ENCODE data around the gene PIK3R5.

Gene PIK3R5

DNA sequence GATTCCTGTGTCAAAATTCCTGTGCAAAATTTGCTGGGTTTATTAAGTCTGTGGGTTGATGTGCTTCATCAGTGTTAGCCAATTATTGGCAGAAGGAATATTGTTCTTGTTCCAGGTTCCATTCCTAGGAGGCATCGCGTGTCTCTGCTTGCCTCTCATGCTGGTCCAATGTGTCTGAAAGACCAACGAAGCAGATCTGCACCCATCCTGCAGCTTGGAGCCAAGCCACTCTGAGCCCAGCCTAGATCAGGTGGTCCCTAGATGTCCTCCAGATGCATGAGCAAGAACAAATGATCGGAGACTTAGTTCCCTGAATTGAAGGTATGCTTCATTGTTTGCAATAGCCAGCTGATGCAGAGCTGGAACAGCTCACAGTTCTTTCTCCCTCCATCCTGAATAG lies 87.5 kb downstream of the PIK3R5 start:
- peaks cover 0 to 27% (median 4%) of the 10 kb centered on the region in 5 donors for H3K36me3 ChIP-seq (ENCODE audit: control insufficient read depth in 5 of 5, insufficient read depth in 5 of 5, low read length in 5 of 5)
- H3K9me3 ChIP-seq (ENCODE audit: control insufficient read depth in 5 of 5, low read length in 5 of 5) = no peaks in the 10 kb centered on the region
- peaks cover 4 to 22% (median 11%) of the 10 kb centered on the region in 5 donors for H3K27me3 ChIP-seq (ENCODE audit: control insufficient read depth in 5 of 5, insufficient read depth in 4 of 5, low read length in 5 of 5)
- H3K4me3 ChIP-seq (ENCODE audit: low read depth in 1 of 5, low read length in 5 of 5) = no peak overlapping the region
- H3K27ac ChIP-seq (ENCODE audit: low read depth, low read length) = no peak overlapping the region
- H3K4me1 ChIP-seq (ENCODE audit: control insufficient read depth in 5 of 5, insufficient read depth in 5 of 5, low read length in 5 of 5) = peaks cover 0 to 10% (median 5%) of the 10 kb centered on the region in 5 donors
- H3K9ac ChIP-seq (ENCODE audit: low read length in 5 of 5) = no peak overlapping the region

GRCh38 chr17:8875957-8876356 lies 89.5 kb downstream of the PIK3R5 start:
- H3K27ac ChIP-seq (ENCODE audit: low read depth, low read length) = no peak overlapping the region

GRCh38 chr17:8875436-8875835 lies 90.1 kb downstream of the PIK3R5 start:
- Histone ChIP-seq H3K4me1 (ENCODE audit: control insufficient read depth in 5 of 5, insufficient read depth in 5 of 5, low read length in 5 of 5) (peaks cover 0 to 15% (median 9%) of the 10 kb centered on the region in 5 donors), H3K9me3 (ENCODE audit: control insufficient read depth in 5 of 5, low read length in 5 of 5) (no peaks in the 10 kb centered on the region)

More at GRCh38 chr17:8875957-8876356, 89.5 kb downstream of the PIK3R5 start:
- Histone ChIP-seq H3K27me3 (ENCODE audit: control insufficient read depth in 5 of 5, insufficient read depth in 4 of 5, low read length in 5 of 5) (peaks cover 5 to 21% (median 15%) of the 10 kb centered on the region in 5 donors), H3K9me3 (ENCODE audit: control insufficient read depth in 5 of 5, low read length in 5 of 5) (no peaks in the 10 kb centered on the region), H3K9ac (ENCODE audit: low read length in 5 of 5) (no peak overlapping the region), H3K36me3 (ENCODE audit: control insufficient read depth in 5 of 5, insufficient read depth in 5 of 5, low read length in 5 of 5) (peaks cover 0 to 16% (median 0%) of the 10 kb centered on the region in 5 donors), H3K4me1 (ENCODE audit: control insufficient read depth in 5 of 5, insufficient read depth in 5 of 5, low read length in 5 of 5) (peaks cover 0 to 15% (median 9%) of the 10 kb centered on the region in 5 donors), H3K4me3 (ENCODE audit: low read depth in 1 of 5, low read length in 5 of 5) (no peak overlapping the region)

DNA sequence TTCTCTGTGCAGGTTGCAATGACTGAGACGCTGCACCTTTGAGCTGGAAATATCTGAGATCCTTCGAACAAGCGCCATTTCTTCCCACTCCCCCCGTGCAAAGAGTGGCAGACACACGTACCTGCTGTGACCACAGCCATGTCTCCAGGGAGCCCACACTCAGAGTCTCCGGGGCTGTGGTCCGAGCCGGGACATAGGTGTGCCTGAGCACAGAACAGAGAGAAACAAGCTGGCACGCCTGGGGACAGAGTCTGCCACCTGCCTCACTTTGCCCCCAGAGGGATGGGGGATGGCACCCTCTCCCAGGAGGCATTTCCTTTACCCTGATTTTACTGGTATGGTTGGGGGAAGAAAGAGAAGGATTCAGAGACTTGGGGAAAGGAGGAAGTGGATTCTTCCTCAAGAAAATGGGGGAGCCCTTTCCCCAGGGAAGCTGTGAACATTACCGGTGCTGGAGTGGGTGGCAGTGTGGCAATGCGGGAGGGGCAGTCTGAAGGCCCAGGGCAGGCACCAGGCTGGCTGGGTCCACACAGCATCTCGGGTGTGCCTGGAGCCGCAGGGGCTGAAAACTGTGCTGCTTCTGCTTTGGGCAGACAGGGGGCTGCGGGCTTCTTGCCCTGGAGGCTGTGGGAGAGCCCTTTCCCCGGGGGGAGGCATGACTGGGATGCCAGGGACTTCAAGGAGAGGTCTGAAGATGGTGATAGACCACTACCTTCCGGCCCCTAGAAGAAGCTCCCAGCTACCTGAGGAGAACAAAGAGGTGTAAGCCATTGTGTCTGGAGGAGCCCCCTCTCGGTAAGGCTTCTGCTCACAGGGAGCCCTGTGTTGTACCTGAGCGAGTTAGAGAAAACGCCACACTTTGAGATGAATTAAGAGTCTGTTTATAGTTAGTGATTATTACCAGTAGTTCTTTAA lies 91.4 kb downstream of the PIK3R5 start:
- Histone ChIP-seq H3K4me1 (ENCODE audit: control insufficient read depth in 5 of 5, insufficient read depth in 5 of 5, low read length in 5 of 5) (peaks cover 0 to 21% (median 9%) of the 10 kb centered on the region in 5 donors), H3K27me3 (ENCODE audit: control insufficient read depth in 5 of 5, insufficient read depth in 4 of 5, low read length in 5 of 5) (peaks cover 5 to 21% (median 12%) of the 10 kb centered on the region in 5 donors), H3K36me3 (ENCODE audit: control insufficient read depth in 5 of 5, insufficient read depth in 5 of 5, low read length in 5 of 5) (peaks cover 0 to 3% (median 0%) of the 10 kb centered on the region in 5 donors), H3K27ac (ENCODE audit: low read depth, low read length) (no peak overlapping the region), H3K9me3 (ENCODE audit: control insufficient read depth in 5 of 5, low read length in 5 of 5) (no peaks in the 10 kb centered on the region), H3K4me3 (ENCODE audit: low read depth in 1 of 5, low read length in 5 of 5) (no peak overlapping the region), H3K9ac (ENCODE audit: low read length in 5 of 5) (no peak overlapping the region)

More at GRCh38 chr17:8875436-8875835, 90.1 kb downstream of the PIK3R5 start:
- Histone ChIP-seq H3K27me3 (ENCODE audit: control insufficient read depth in 5 of 5, insufficient read depth in 4 of 5, low read length in 5 of 5) (peaks cover 5 to 21% (median 15%) of the 10 kb centered on the region in 5 donors), H3K27ac (ENCODE audit: low read depth, low read length) (no peak overlapping the region), H3K9ac (ENCODE audit: low read length in 5 of 5) (no peak overlapping the region), H3K4me3 (ENCODE audit: low read depth in 1 of 5, low read length in 5 of 5) (no peak overlapping the region), H3K36me3 (ENCODE audit: control insufficient read depth in 5 of 5, insufficient read depth in 5 of 5, low read length in 5 of 5) (peaks cover 0 to 11% (median 0%) of the 10 kb centered on the region in 5 donors)

DNA sequence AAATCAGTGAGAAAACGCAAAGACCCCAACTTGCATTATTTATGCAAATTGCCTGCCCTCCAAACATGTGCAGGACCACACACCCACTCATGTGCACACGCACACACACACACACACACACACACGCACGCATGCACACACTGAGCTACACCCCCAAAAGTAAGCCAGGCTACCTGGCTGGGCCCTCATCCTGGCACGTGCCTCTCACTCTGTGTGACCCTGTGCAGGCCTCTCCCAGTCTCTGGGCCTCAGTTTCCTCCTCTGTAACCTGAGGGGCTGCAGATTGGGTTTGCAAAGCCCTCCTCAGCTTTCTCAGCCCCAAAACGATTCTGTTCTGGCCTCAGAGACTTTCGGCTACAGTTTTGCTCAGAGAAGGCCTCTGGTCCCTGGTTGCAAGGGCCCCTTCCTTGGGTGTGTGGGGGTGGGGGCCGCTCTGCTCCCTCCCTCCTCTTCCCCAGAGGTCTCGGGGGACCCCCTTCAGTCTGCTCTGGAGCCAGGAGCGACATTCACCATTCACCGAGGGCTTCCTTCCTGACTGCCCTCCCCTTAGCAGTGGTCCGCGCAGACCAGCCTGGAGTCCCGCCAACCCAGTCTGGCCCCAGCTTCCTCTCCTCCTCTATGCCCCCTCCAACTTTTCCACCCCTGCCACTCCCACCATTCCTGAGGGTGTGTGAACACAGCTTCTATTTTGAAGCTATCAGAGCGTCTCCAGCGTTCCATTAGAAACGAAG lies 92.6 kb downstream of the PIK3R5 start:
- H3K27me3 ChIP-seq (ENCODE audit: control insufficient read depth in 5 of 5, insufficient read depth in 4 of 5, low read length in 5 of 5) = peaks cover 5 to 19% (median 15%) of the 10 kb centered on the region in 5 donors

GRCh38 chr17:8872036-8872704 lies 93.3 kb downstream of the PIK3R5 start:
- Histone ChIP-seq H3K36me3 (ENCODE audit: control insufficient read depth in 5 of 5, insufficient read depth in 5 of 5, low read length in 5 of 5) (no peaks in the 10 kb centered on the region), H3K4me1 (ENCODE audit: control insufficient read depth in 5 of 5, insufficient read depth in 5 of 5, low read length in 5 of 5) (peaks cover 0 to 36% (median 10%) of the 10 kb centered on the region in 5 donors), H3K27me3 (ENCODE audit: control insufficient read depth in 5 of 5, insufficient read depth in 4 of 5, low read length in 5 of 5) (peaks cover 5 to 23% (median 15%) of the 10 kb centered on the region in 5 donors), H3K9me3 (ENCODE audit: control insufficient read depth in 5 of 5, low read length in 5 of 5) (no peaks in the 10 kb centered on the region), H3K4me3 (ENCODE audit: low read depth in 1 of 5, low read length in 5 of 5) (no peak overlapping the region), H3K9ac (ENCODE audit: low read length in 5 of 5) (no peak overlapping the region), H3K27ac (ENCODE audit: low read depth, low read length) (no peak overlapping the region)

More for the DNA sequence above, 92.6 kb downstream of the PIK3R5 start:
- no peak overlapping the region for H3K27ac ChIP-seq (ENCODE audit: low read depth, low read length)
- H3K9me3 ChIP-seq (ENCODE audit: control insufficient read depth in 5 of 5, low read length in 5 of 5) = no peaks in the 10 kb centered on the region
- H3K36me3 ChIP-seq (ENCODE audit: control insufficient read depth in 5 of 5, insufficient read depth in 5 of 5, low read length in 5 of 5) = no peaks in the 10 kb centered on the region
- peaks cover 0 to 29% (median 9%) of the 10 kb centered on the region in 5 donors for H3K4me1 ChIP-seq (ENCODE audit: control insufficient read depth in 5 of 5, insufficient read depth in 5 of 5, low read length in 5 of 5)
- no peak overlapping the region for H3K4me3 ChIP-seq (ENCODE audit: low read depth in 1 of 5, low read length in 5 of 5)
- H3K9ac ChIP-seq (ENCODE audit: low read length in 5 of 5) = no peak overlapping the region

DNA sequence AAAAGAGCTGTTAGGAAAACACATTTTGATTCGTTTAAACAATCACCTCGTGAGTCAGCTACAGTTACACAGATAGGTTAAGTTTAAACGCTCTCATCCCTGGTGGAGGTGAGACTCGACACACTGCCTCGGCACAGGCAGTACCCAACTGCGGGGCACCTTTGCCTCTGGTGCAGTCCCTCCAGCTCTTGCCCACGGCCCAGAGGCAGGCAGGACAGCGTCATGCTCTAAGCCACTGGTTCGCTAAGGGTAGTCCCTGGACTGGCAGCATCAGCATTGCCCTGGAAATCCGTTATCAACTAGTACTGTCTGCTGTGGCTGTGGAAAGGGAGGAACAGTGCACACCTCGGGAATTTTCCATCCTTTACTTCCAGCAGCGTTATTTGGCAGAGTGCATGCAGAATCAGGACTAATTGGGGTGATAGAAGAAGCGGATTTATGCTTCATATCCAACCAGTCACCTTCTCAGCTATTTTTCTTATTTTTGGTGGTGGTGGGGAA lies 94.4 kb downstream of the PIK3R5 start:
- Histone ChIP-seq H3K4me1 (ENCODE audit: control insufficient read depth in 5 of 5, insufficient read depth in 5 of 5, low read length in 5 of 5) (peaks cover 0 to 46% (median 14%) of the 10 kb centered on the region in 5 donors), H3K4me3 (ENCODE audit: low read depth in 1 of 5, low read length in 5 of 5) (no peak overlapping the region), H3K36me3 (ENCODE audit: control insufficient read depth in 5 of 5, insufficient read depth in 5 of 5, low read length in 5 of 5) (no peaks in the 10 kb centered on the region), H3K27ac (ENCODE audit: low read depth, low read length) (no peak overlapping the region), H3K9ac (ENCODE audit: low read length in 5 of 5) (no peak overlapping the region), H3K27me3 (ENCODE audit: control insufficient read depth in 5 of 5, insufficient read depth in 4 of 5, low read length in 5 of 5) (peaks cover 5 to 23% (median 15%) of the 10 kb centered on the region in 5 donors), H3K9me3 (ENCODE audit: control insufficient read depth in 5 of 5, low read length in 5 of 5) (no peaks in the 10 kb centered on the region)

DNA sequence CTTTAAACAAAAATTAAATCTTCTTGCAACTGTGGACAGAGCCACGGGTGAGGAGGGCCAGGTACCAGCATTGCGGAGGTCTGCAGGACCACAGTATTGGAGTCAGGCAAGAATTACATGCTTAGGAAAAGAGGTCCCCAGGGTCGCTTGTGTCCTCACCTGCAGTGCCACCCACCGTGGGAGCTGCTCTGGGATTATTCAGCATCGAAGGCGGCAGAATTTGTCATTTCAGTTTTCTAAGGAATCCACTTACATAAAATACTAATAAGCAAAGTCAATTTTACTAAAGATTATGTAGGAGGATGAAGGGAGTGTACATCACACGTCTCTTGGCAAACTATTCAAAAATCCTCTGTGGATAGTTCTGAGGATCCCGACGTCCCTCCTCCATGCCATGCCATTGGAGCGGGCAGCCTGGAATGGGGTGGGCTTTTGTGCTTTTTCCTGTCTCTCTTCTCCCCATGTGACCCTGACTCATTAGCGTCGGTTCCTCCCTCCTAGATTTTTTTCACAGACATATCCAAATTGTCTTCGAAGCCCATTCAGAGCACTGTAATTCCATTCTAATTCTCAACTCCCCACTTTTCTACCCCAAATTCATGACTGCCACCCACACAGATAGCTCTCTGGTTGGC lies 95.0 kb downstream of the PIK3R5 start:
- no peak overlapping the region for H3K9ac ChIP-seq (ENCODE audit: low read length in 5 of 5)
- H3K27me3 ChIP-seq (ENCODE audit: control insufficient read depth in 5 of 5, insufficient read depth in 4 of 5, low read length in 5 of 5) = peaks cover 5 to 17% (median 11%) of the 10 kb centered on the region in 5 donors
- no peak overlapping the region for H3K4me3 ChIP-seq (ENCODE audit: low read depth in 1 of 5, low read length in 5 of 5)
- H3K4me1 ChIP-seq (ENCODE audit: control insufficient read depth in 5 of 5, insufficient read depth in 5 of 5, low read length in 5 of 5) = peaks cover 0 to 52% (median 16%) of the 10 kb centered on the region in 5 donors
- H3K27ac ChIP-seq (ENCODE audit: low read depth, low read length) = no peak overlapping the region
- H3K9me3 ChIP-seq (ENCODE audit: control insufficient read depth in 5 of 5, low read length in 5 of 5) = no peaks in the 10 kb centered on the region
- no peaks in the 10 kb centered on the region for H3K36me3 ChIP-seq (ENCODE audit: control insufficient read depth in 5 of 5, insufficient read depth in 5 of 5, low read length in 5 of 5)
